OCI-LY1 (cell line): ENCODE measurements around the gene DENND4A.

ENCODE experiments used
- CTCF ChIP-seq: fragments of 200-600 bp; sonication (generic), shearing (Covaris generic); IDR thresholded peaks from 2 replicates; pipeline ENCODE4 v1.5.1; 2017; ENCODE audit warnings: mild to moderate bottlenecking, antibody characterized with exemption, low read length, moderate library complexity, mixed read lengths
- EZH2 ChIP-seq: fragments of 200-600 bp; sonication (generic), shearing (Covaris generic); IDR thresholded peaks from 2 replicates; pipeline ENCODE4 v1.8.0; 2017; ENCODE audit warnings: borderline replicate concordance, mixed run types, mild to moderate bottlenecking, antibody characterized with exemption, low read length, moderate library complexity, mixed read lengths

- no peak for TF ChIP-seq CTCF
- TF ChIP-seq EZH2: no peak
Measured at GRCh38 chr15:65777053-65777452, 15.0 kb downstream of the DENND4A start.
